ENCODE measurements around the gene PLA2G4F. TPM values are rescaled to one million over a fixed set of nuclear protein-coding genes. Genes with fewer than 3 reads are reported as not detected.
"Not testable (repeated sequence)": the region's sequence is repeated elsewhere in the genome, so short reads cannot be mapped to it uniquely, and the experiment has no call there.

Gene PLA2G4F
- total RNA-seq, 1 donor from 2014 or later, result 1.6 TPM

DNA sequence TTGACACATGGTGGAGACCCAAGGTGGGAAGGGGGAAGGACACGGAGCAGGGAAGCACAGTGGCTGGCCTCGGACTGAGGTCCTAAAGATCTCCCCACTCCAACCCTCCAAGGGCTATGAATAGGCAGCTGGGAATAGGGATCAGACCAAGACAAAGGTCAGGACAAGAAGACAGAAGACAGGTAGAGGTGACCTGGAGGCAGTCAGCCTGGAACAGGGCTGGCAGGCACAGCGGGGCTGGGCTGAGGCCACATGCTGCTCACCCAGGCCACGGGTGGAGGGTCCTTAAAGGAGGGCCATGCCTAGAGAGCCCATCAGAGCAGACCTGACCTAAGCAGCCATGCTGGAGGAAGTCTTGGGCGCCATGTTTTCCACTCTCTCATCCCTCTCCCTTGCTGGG is 59.4 kb downstream of the PLA2G4F start:
- no peak for FAIRE-seq
- no peak for DNase-seq (ENCODE audit: low read depth)
- Histone ChIP-seq H3K4me3 (ENCODE audit: low read depth, low read length) (no peak overlapping the region), H3K27me3 (ENCODE audit: control insufficient read depth, insufficient read depth, low read length) (no peaks in the 10 kb centered on the region), H3K36me3 (ENCODE audit: control insufficient read depth, insufficient read depth, low read length) (no peaks in the 10 kb centered on the region)
- TF ChIP-seq CTCF (IDR thresholded peaks at IDR 0.05; ENCODE audit: insufficient read depth, low read length, severe bottlenecking), result no peak

GRCh38 chr15:42094512-42094963 is 61.9 kb downstream of the PLA2G4F start, which contains the start of gene PLA2G4D:
Gene PLA2G4D, minus strand, starts transcription at chr15:42094562. Its CDS starts 103 bp downstream, at chr15:42094459.
- H3K27me3 ChIP-seq (ENCODE audit: control insufficient read depth, insufficient read depth, low read length), result no peaks in the 10 kb centered on the region
- FAIRE-seq (no peak), DNase-seq (ENCODE audit: low read depth) (peak; percentile 38)
- peak; percentile 40 for TF ChIP-seq CTCF (IDR thresholded peaks at IDR 0.05; ENCODE audit: insufficient read depth, low read length, severe bottlenecking)
- H3K36me3 ChIP-seq (ENCODE audit: control insufficient read depth, insufficient read depth, low read length), result no peaks in the 10 kb centered on the region
- H3K4me3 ChIP-seq (ENCODE audit: low read depth, low read length), result no peak within 1 kb of the TSS

DNA sequence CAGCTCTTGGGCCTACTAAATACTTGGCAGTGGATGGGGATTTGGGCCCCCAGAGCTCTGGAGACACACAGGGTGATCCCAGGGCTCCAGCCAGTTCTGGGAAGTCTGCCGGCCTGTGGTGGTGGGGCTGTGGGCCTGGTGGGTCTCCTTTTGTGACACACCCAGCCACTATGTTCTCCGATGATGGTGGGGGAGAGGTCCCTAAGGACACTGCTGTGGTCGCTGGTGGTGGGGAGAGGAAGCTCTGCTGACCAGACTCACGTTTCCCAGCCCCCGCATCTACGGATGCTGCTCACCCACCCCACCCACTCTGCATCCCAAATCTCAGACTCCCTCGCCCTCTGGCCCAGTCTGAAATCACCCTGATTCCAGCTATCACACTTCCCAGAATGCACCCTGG is 62.5 kb downstream of the PLA2G4F start:
- no peak for TF ChIP-seq CTCF (IDR thresholded peaks at IDR 0.05; ENCODE audit: insufficient read depth, low read length, severe bottlenecking)
- FAIRE-seq, result no peak
- no peak overlapping the region for H3K4me3 ChIP-seq (ENCODE audit: low read depth, low read length)
- H3K36me3 ChIP-seq (ENCODE audit: control insufficient read depth, insufficient read depth, low read length), result no peaks in the 10 kb centered on the region
- no peaks in the 10 kb centered on the region for H3K27me3 ChIP-seq (ENCODE audit: control insufficient read depth, insufficient read depth, low read length)
- no peak for DNase-seq (ENCODE audit: low read depth)

GRCh38 chr15:42092398-42093318 is 63.8 kb downstream of the PLA2G4F start:
- FAIRE-seq (no peak), DNase-seq (ENCODE audit: low read depth) (peak; percentile 89)
- no peak for TF ChIP-seq CTCF (IDR thresholded peaks at IDR 0.05; ENCODE audit: insufficient read depth, low read length, severe bottlenecking)
- Histone ChIP-seq H3K4me3 (ENCODE audit: low read depth, low read length) (no peak overlapping the region), H3K27me3 (ENCODE audit: control insufficient read depth, insufficient read depth, low read length) (no peaks in the 10 kb centered on the region), H3K36me3 (ENCODE audit: control insufficient read depth, insufficient read depth, low read length) (no peaks in the 10 kb centered on the region)

DNA sequence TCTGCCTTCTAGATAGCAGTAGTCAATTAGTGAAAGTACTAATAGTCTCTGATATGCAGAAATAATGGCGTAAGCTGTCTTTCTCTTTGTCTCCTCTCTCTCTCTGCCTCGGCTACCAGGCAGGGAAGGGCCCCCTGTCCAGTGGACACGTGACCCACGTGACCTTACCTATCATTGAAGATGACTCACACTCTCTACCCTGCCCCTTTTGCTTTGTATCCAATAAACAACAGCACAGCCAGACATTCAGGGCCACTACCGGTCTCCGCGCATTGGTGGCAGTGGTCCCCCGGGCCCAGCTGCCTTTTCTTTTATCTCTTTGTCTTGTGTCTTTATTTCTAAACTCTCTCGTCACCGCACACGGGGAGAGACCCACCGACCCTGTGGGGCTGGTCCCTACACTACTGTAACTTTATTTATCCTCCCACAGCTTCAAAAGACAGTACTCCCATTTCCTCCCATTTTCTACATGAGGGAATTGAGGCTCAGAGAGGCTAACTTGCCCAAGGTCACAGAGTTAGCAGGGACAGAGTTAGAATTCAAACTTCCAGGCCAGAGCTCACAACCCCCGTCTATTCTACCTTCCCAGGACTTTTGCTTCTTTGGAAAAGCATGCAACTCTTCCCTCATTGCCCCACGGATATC is 64.6 kb downstream of the PLA2G4F start:
- not testable (repeated sequence) for H3K36me3 ChIP-seq (ENCODE audit: control insufficient read depth, insufficient read depth, low read length); DNase-seq (ENCODE audit: low read depth); FAIRE-seq; H3K27me3 ChIP-seq (ENCODE audit: control insufficient read depth, insufficient read depth, low read length); H3K4me3 ChIP-seq (ENCODE audit: low read depth, low read length)

DNA sequence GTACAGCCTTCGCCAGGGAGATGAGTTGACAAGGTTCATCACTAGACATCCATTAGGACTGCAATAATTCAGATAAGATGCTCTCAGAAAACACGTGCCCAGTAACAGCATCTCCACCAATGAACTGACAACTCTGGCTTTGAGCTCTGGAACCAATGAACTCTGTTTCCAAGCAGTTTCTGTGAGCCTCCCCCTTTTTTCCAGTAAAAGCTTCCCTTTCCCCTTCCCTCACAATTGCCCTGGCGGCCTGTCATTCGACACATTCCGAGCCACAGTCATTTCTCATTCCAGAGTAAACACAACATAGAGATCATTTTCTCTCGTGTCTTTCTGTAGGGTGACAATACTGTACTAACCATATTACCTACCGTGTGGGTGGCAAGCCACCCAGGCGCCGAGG is 65.7 kb downstream of the PLA2G4F start:
- DNase-seq (ENCODE audit: low read depth) (no peak), FAIRE-seq (peak; percentile 91)
- no peak for TF ChIP-seq CTCF (IDR thresholded peaks at IDR 0.05; ENCODE audit: insufficient read depth, low read length, severe bottlenecking)
- Histone ChIP-seq H3K4me3 (ENCODE audit: low read depth, low read length) (no peak overlapping the region), H3K27me3 (ENCODE audit: control insufficient read depth, insufficient read depth, low read length) (no peaks in the 10 kb centered on the region), H3K36me3 (ENCODE audit: control insufficient read depth, insufficient read depth, low read length) (no peaks in the 10 kb centered on the region)

All from bronchial epithelial cell (primary cell).